ENCODE data around the gene TIAM1.

The TIAM1 gene

GRCh38 chr21:31358158-31358557, 14.1 kb upstream of the TIAM1 start:
- Histone ChIP-seq H3K4me1 (ENCODE audit: control insufficient read depth, low read length) (no peaks in the 10 kb centered on the region), H3K36me3 (ENCODE audit: control insufficient read depth, low read length) (no peaks in the 10 kb centered on the region), H3K4me3 (ENCODE audit: low read length) (no peak overlapping the region), H3K9me2 (replicated peaks; ENCODE audit: control insufficient read depth, low read length) (no peaks in the 10 kb centered on the region), H4K20me1 (ENCODE audit: control insufficient read depth, insufficient read depth, low read depth, low read length) (no peaks in the 10 kb centered on the region), H3K4me2 (ENCODE audit: low read length) (no peak overlapping the region), H3F3A (ENCODE audit: control insufficient read depth, insufficient read depth) (no peaks in the 10 kb centered on the region), H3K27me3 (ENCODE audit: control insufficient read depth, low read length) (no peaks in the 10 kb centered on the region), H3K79me2 (ENCODE audit: control insufficient read depth, low read length) (no peaks in the 10 kb centered on the region), H3K9me3 (ENCODE audit: control insufficient read depth, insufficient read depth, low read length) (no peaks in the 10 kb centered on the region), H3K27ac (ENCODE audit: low read depth, low read length) (no peak overlapping the region)
- TF ChIP-seq EZH2phosphoT487 (IDR thresholded peaks at IDR 0.05; ENCODE audit: borderline replicate concordance, low read length) (no peak), CTCF (IDR thresholded peaks at IDR 0.05; ENCODE audit: low read depth, low read length, poor library complexity, severe bottlenecking) (no peak)

GRCh38 chr21:31356440-31356839, 12.4 kb upstream of the TIAM1 start:
- Histone ChIP-seq H3K27me3 (ENCODE audit: control insufficient read depth, low read length) (no peaks in the 10 kb centered on the region), H3K79me2 (ENCODE audit: control insufficient read depth, low read length) (no peaks in the 10 kb centered on the region), H3K4me1 (ENCODE audit: control insufficient read depth, low read length) (no peaks in the 10 kb centered on the region), H3K9me2 (replicated peaks; ENCODE audit: control insufficient read depth, low read length) (no peaks in the 10 kb centered on the region), H4K20me1 (ENCODE audit: control insufficient read depth, insufficient read depth, low read depth, low read length) (no peaks in the 10 kb centered on the region), H3K27ac (ENCODE audit: low read depth, low read length) (no peak overlapping the region), H3K4me3 (ENCODE audit: low read length) (no peak overlapping the region), H3K4me2 (ENCODE audit: low read length) (no peak overlapping the region), H3K36me3 (ENCODE audit: control insufficient read depth, low read length) (no peaks in the 10 kb centered on the region), H3K9me3 (ENCODE audit: control insufficient read depth, insufficient read depth, low read length) (no peaks in the 10 kb centered on the region), H3F3A (ENCODE audit: control insufficient read depth, insufficient read depth) (no peaks in the 10 kb centered on the region)
- TF ChIP-seq EZH2phosphoT487 (IDR thresholded peaks at IDR 0.05; ENCODE audit: borderline replicate concordance, low read length), result no peak
- no peak for TF ChIP-seq CTCF (IDR thresholded peaks at IDR 0.05; ENCODE audit: low read depth, low read length, poor library complexity, severe bottlenecking)

GRCh38 chr21:31354604-31355443, 10.8 kb upstream of the TIAM1 start:
- no peak overlapping the region for H3K4me2 ChIP-seq (ENCODE audit: low read length)
- no peaks in the 10 kb centered on the region for H3K36me3 ChIP-seq (ENCODE audit: control insufficient read depth, low read length)
- no peak for TF ChIP-seq EZH2phosphoT487 (IDR thresholded peaks at IDR 0.05; ENCODE audit: borderline replicate concordance, low read length)
- no peak for TF ChIP-seq CTCF (IDR thresholded peaks at IDR 0.05; ENCODE audit: low read depth, low read length, poor library complexity, severe bottlenecking)
- H3K9me2 ChIP-seq (replicated peaks; ENCODE audit: control insufficient read depth, low read length), result no peaks in the 10 kb centered on the region
- no peak overlapping the region for H3K4me3 ChIP-seq (ENCODE audit: low read length)
- H3K27me3 ChIP-seq (ENCODE audit: control insufficient read depth, low read length), result no peaks in the 10 kb centered on the region
- H3K27ac ChIP-seq (ENCODE audit: low read depth, low read length), result no peak overlapping the region
- H3K79me2 ChIP-seq (ENCODE audit: control insufficient read depth, low read length), result no peaks in the 10 kb centered on the region
- H4K20me1 ChIP-seq (ENCODE audit: control insufficient read depth, insufficient read depth, low read depth, low read length), result no peaks in the 10 kb centered on the region
- no peaks in the 10 kb centered on the region for H3K9me3 ChIP-seq (ENCODE audit: control insufficient read depth, insufficient read depth, low read length)
- H3K4me1 ChIP-seq (ENCODE audit: control insufficient read depth, low read length), result no peaks in the 10 kb centered on the region
- H3F3A ChIP-seq (ENCODE audit: control insufficient read depth, insufficient read depth), result no peaks in the 10 kb centered on the region

Measured in DOHH2 (cell line).